Hepatocyte (in vitro differentiated cells): ENCODE results near the gene FGGY. TPM values are rescaled to one million over a fixed set of nuclear protein-coding genes. Genes with fewer than 3 reads are reported as not detected.

Source experiments
- DNase-seq: peaks from one replicate; pipeline ENCODE4 v3.0.0-alpha.2; 2016; ENCODE audit warnings: low spot score
- H2AFZ ChIP-seq: fragments of 200-600 bp; sonication (generic); 2 replicates; pipeline ENCODE4 v1.6.0; 2016; ENCODE audit warnings: antibody characterized with exemption, mild to moderate bottlenecking
- H3K27ac ChIP-seq: fragments of 200-600 bp; sonication (generic); 2 replicates; pipeline ENCODE4 v1.5.1; 2016; ENCODE audit warnings: mild to moderate bottlenecking
- H3K27me3 ChIP-seq: fragments of 200-600 bp; sonication (generic); 2 replicates; pipeline ENCODE4 v1.6.1; 2016
- H3K36me3 ChIP-seq: fragments of 200-600 bp; sonication (generic); replicated peaks from 2 replicates; pipeline ENCODE4 v1.5.1; 2016; ENCODE audit warnings: low read depth; ENCODE audit not compliant: insufficient read depth
- H3K4me1 ChIP-seq: fragments of 200-600 bp; sonication (generic); 2 replicates; pipeline ENCODE4 v1.5.1; 2016; ENCODE audit warnings: mild to moderate bottlenecking, moderate library complexity; ENCODE audit not compliant: insufficient read depth
- H3K4me2 ChIP-seq: fragments of 200-600 bp; sonication (generic); 2 replicates; pipeline ENCODE4 v1.6.0; 2016
- H3K4me3 ChIP-seq: fragments of 200-600 bp; sonication (generic); 2 replicates; pipeline ENCODE4 v1.5.1; 2016; ENCODE audit warnings: mild to moderate bottlenecking
- H3K79me2 ChIP-seq: fragments of 200-600 bp; sonication (generic); 2 replicates; pipeline ENCODE4 v1.6.0; 2017; ENCODE audit warnings: mild to moderate bottlenecking
- H3K9me2 ChIP-seq: fragments of 200-600 bp; sonication (generic); replicated peaks from 2 replicates; pipeline ENCODE4 v1.6.0; 2017; ENCODE audit warnings: mild to moderate bottlenecking; ENCODE audit not compliant: insufficient read depth
- H3K9me3 ChIP-seq: fragments of 200-600 bp; sonication (generic); 2 replicates; pipeline ENCODE4 v1.5.1; 2016; ENCODE audit warnings: low read depth, mild to moderate bottlenecking
- H4K20me1 ChIP-seq: fragments of 200-600 bp; sonication (generic); 2 replicates; pipeline ENCODE4 v1.6.0; 2016; ENCODE audit warnings: mild to moderate bottlenecking; ENCODE audit not compliant: insufficient read depth, poor library complexity, severe bottlenecking
- CTCF ChIP-seq: fragments of 200-600 bp; sonication (generic); IDR thresholded peaks from 2 replicates; pipeline ENCODE4 v1.5.1; 2016; ENCODE audit warnings: antibody characterized with exemption, mild to moderate bottlenecking; ENCODE audit not compliant: poor library complexity
- EZH2 ChIP-seq: fragments of 200-600 bp; sonication (generic); IDR thresholded peaks from 2 replicates; pipeline ENCODE4 v1.6.1; 2016; ENCODE audit warnings: antibody characterized with exemption, mild to moderate bottlenecking, borderline replicate concordance
- EZH2phosphoT487 ChIP-seq: fragments of 200-600 bp; sonication (generic); IDR thresholded peaks from one replicate; pipeline ENCODE4 v1.6.1; 2018; ENCODE audit warnings: antibody characterized with exemption, mild to moderate bottlenecking, low read depth, moderate library complexity; ENCODE audit not compliant: unreplicated experiment, severe bottlenecking
- WGBS: methylation state at CpG from one replicate; pipeline ENCODE4 v1.1.6; 2016; ENCODE audit warnings: low lambda C conversion rate; ENCODE audit errors: missing lambda C conversion rate; 5-methylcytosine and 5-hydroxymethylcytosine counted together
- polyA plus RNA-seq: library from polyadenylated mRNA; unstranded; fragments of >200 nt; fragmentation: Nextera tagmentation; extraction: Ambion mirVana; gene quantifications from 2 replicates; pipeline ENCODE4 v1.2.1, GENCODE V29; 2016
- total RNA-seq: library from RNA; depleted of rRNA; stranded (reverse); fragments of >200 nt; gene quantifications from 2 replicates; pipeline ENCODE4 v1.2.3, GENCODE V29; 2014

The FGGY gene
- total and polyA plus RNA-seq, 2 experiments from 2014 or later = 18.0 to 20.6 TPM

GRCh38 chr1:59276439-59276851 lies 20.4 kb upstream of the FGGY start:
- H2AFZ ChIP-seq = no peak overlapping the region
- H3K4me1 ChIP-seq = no peaks in the 10 kb centered on the region
- no peaks in the 10 kb centered on the region for H3K9me2 ChIP-seq
- no peaks in the 10 kb centered on the region for H3K9me3 ChIP-seq
- no peaks in the 10 kb centered on the region for H4K20me1 ChIP-seq
- no peak overlapping the region for H3K27ac ChIP-seq
- 78% methylated on average over 3 of the region's 3 CpGs for WGBS
- TF ChIP-seq EZH2 (no peak), CTCF (no peak), EZH2phosphoT487 (no peak)
- no peak for DNase-seq
- H3K27me3 ChIP-seq = no peaks in the 10 kb centered on the region
- H3K36me3 ChIP-seq = no peaks in the 10 kb centered on the region
- no peak overlapping the region for H3K4me2 ChIP-seq
- H3K79me2 ChIP-seq = no peaks in the 10 kb centered on the region
- H3K4me3 ChIP-seq = no peak overlapping the region

DNA sequence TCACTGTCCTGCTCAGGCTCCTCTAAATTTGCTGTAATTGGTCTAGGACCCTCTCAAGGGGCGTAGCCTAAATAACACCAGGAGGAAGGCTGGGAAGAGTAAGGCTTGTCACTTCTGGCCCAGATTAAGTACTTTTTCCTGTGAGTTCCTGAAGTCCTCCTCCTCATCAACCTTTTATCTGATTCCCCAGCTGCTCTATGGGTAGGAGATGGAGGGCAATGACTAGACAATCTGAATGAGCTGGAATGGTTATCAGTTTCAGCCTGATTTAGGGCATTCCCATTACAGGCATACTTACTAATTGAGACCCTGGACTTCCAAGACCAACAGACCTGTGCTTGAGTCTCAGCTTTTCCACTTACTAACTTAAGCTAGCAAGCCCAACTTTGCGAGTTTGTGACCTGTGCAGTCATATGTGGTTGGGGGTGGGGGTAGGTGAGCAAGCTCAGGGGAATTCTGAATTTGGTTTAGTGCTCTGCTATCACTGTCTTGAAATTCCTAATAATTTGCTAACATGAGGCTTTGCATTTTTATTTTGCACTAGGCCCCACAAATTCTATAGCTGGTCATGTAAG lies 18.0 kb upstream of the FGGY start:
- no peaks in the 10 kb centered on the region for H3K4me1 ChIP-seq
- no peaks in the 10 kb centered on the region for H4K20me1 ChIP-seq
- no peak overlapping the region for H3K27ac ChIP-seq
- TF ChIP-seq EZH2phosphoT487 (no peak), EZH2 (no peak), CTCF (no peak)
- no peak overlapping the region for H2AFZ ChIP-seq
- H3K36me3 ChIP-seq = no peaks in the 10 kb centered on the region
- H3K4me2 ChIP-seq = no peak overlapping the region
- H3K4me3 ChIP-seq = no peak overlapping the region
- no peaks in the 10 kb centered on the region for H3K79me2 ChIP-seq
- 89% methylated on average over 2 of the region's 2 CpGs for WGBS
- H3K9me2 ChIP-seq = no peaks in the 10 kb centered on the region
- no peaks in the 10 kb centered on the region for H3K9me3 ChIP-seq
- H3K27me3 ChIP-seq = no peaks in the 10 kb centered on the region
- DNase-seq = no peak

DNA sequence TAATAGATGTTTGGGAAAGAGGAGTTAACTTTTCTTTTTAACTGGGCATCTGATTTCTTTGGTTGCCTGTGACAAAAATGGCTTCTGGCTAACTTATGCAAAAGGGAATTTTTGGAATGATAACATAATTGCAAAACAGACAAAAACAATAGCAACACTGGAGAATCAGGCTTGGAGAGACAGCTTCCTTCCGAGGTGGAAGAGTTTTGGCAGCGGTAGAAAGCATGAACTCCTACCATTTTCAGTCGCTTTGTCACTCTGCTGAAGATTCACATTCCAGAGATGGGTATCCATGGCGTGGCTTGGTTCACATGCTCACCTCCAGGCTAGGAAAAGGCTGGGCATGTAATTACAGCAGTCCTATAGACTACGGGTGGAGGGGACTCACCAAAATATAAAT lies 17.2 kb upstream of the FGGY start:
- Histone ChIP-seq H3K9me3 (no peaks in the 10 kb centered on the region), H3K27me3 (no peaks in the 10 kb centered on the region), H3K4me1 (no peaks in the 10 kb centered on the region), H3K36me3 (no peaks in the 10 kb centered on the region), H3K79me2 (no peaks in the 10 kb centered on the region), H4K20me1 (no peaks in the 10 kb centered on the region), H2AFZ (no peak overlapping the region), H3K4me2 (no peak overlapping the region), H3K27ac (no peak overlapping the region), H3K9me2 (no peaks in the 10 kb centered on the region), H3K4me3 (no peak overlapping the region)
- TF ChIP-seq CTCF = no peak
- TF ChIP-seq EZH2phosphoT487 = no peak
- TF ChIP-seq EZH2 = no peak
- DNase-seq = no peak
- 87% methylated on average over 5 of the region's 5 CpGs for WGBS

DNA sequence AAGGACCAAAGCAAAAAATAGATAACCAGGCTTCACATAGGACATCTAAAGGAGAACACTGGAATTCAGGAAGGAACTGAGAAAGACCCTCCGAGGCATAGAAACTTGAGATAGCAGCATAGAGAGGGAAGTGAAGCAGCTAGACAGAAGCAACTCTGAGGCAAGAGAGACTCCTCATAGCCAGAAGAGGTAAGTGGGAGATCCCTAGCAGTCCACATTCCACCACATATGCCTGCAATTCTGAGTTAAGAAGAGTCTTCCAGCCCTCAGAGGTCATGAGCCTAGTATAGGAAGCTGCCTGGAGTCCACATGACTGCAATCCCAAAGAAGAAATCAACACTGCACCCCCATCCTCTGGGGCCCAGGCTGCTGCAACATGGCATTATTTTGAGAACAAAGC lies 13.9 kb upstream of the FGGY start:
- H3K4me1 ChIP-seq = no peaks in the 10 kb centered on the region
- no peaks in the 10 kb centered on the region for H3K36me3 ChIP-seq
- H3K79me2 ChIP-seq = no peaks in the 10 kb centered on the region
- H3K9me2 ChIP-seq = no peaks in the 10 kb centered on the region
- H3K27ac ChIP-seq = no peak overlapping the region
- H3K9me3 ChIP-seq = no peaks in the 10 kb centered on the region
- no peaks in the 10 kb centered on the region for H4K20me1 ChIP-seq
- TF ChIP-seq EZH2phosphoT487 (no peak), EZH2 (no peak), CTCF (no peak)
- DNase-seq = no peak
- H2AFZ ChIP-seq = no peak overlapping the region
- H3K4me2 ChIP-seq = no peak overlapping the region
- WGBS = 53% methylated on average over 1 of the region's 1 CpG
- H3K4me3 ChIP-seq = no peak overlapping the region
- no peaks in the 10 kb centered on the region for H3K27me3 ChIP-seq
